Ramos (cell line): ENCODE results near the gene SYT2.
"Not testable (repeated sequence)": the region's sequence is repeated elsewhere in the genome, so short reads cannot be mapped to it uniquely, and the experiment has no call there.

Source experiments
- in situ Hi-C: fragments of 300-500 bp; cut with MboI; formaldehyde crosslinking; loops from one replicate; pipeline ENCODE4 v1.14.3; 2022; ENCODE audit warnings: low sequenced_read_pairs; ENCODE audit not compliant: unreplicated experiment

Gene SYT2

GRCh38 chr1:202600432-202601041, 109.7 kb downstream of the SYT2 start:
- in situ Hi-C loops: no loop called here

GRCh38 chr1:202599669-202600431, 110.4 kb downstream of the SYT2 start:
- in situ Hi-C loops: no loop called here

GRCh38 chr1:202597090-202597761, 113.0 kb downstream of the SYT2 start:
- in situ Hi-C loops: no loop called here

- in situ Hi-C loops: no loop called here
Observed at GRCh38 chr1:202596638-202597037, 113.6 kb downstream of the SYT2 start.

- in situ Hi-C loops: no loop called here
Observed at GRCh38 chr1:202593845-202594244, 116.4 kb downstream of the SYT2 start.

GRCh38 chr1:202592146-202592545, 118.1 kb downstream of the SYT2 start:
- in situ Hi-C loops: no loop called here

GRCh38 chr1:202591515-202591914, 118.7 kb downstream of the SYT2 start:
- in situ Hi-C loops: no loop called here

- in situ Hi-C loops: no loop called here
Observed at GRCh38 chr1:202590975-202591411, 119.3 kb downstream of the SYT2 start.

- in situ Hi-C loops: no loop called here
Observed at GRCh38 chr1:202590126-202590525, 120.1 kb downstream of the SYT2 start.

- in situ Hi-C loops: no loop called here
Observed at GRCh38 chr1:202589190-202589930, 120.9 kb downstream of the SYT2 start.

- in situ Hi-C loops: no loop called here
Observed at GRCh38 chr1:202588503-202589189, 121.6 kb downstream of the SYT2 start.

- in situ Hi-C loops: no loop called here
Observed at GRCh38 chr1:202587859-202588485, 122.3 kb downstream of the SYT2 start.

- in situ Hi-C loops: no loop called here
Observed at GRCh38 chr1:202586871-202587270, 123.4 kb downstream of the SYT2 start.

GRCh38 chr1:202586018-202586821, 124.0 kb downstream of the SYT2 start:
- in situ Hi-C loops: no loop called here

GRCh38 chr1:202585590-202585933, 124.7 kb downstream of the SYT2 start:
- in situ Hi-C loops: no loop called here

GRCh38 chr1:202584707-202585589, 125.3 kb downstream of the SYT2 start:
- in situ Hi-C loops: no loop called here

- in situ Hi-C loops: not testable (repeated sequence)
Observed at GRCh38 chr1:202582350-202582749, 127.9 kb downstream of the SYT2 start.

GRCh38 chr1:202580619-202581018, 129.6 kb downstream of the SYT2 start:
- in situ Hi-C loops: no loop called here
